PC-3 (cell line): ENCODE results near the gene TSPAN17. TPM values are rescaled to one million over a fixed set of nuclear protein-coding genes. Genes with fewer than 3 reads are reported as not detected.

ENCODE experiments used
- ATAC-seq: fragments of 200-7000 bp; cut with Tn5 transposase; 2 replicates; pipeline ENCODE4 v1.9.1; 2020; ENCODE audit warnings: mild to moderate bottlenecking, moderate library complexity
- BruUV-seq: library from RNA; stranded (reverse); fragments of 400-500 nt; replicated peaks from 2 replicates; lab custom pipeline; 2021; lab: Mats Ljungman, UMichigan
- CTCF ChIA-PET: fragments of 300-600 bp; sonication (Branson Sonifier 250); formaldehyde crosslinking; loops from one replicate; lab custom pipeline; 2022; ENCODE audit warnings: antibody characterized with exemption; lab: Charles Lee
- POLR2A ChIA-PET: fragments of 300-600 bp; sonication (Branson Sonifier 250); formaldehyde crosslinking; loops from one replicate; lab custom pipeline; 2022; ENCODE audit warnings: antibody characterized with exemption; ENCODE audit not compliant: unreplicated experiment; lab: Charles Lee
- DNase-seq: peaks from one replicate; pipeline ENCODE4 v3.0.0-alpha.2; 2015
- H2AFZ ChIP-seq: fragments of 300-600 bp; sonication (generic); 2 replicates; pipeline ENCODE4 v1.6.0; 2016; ENCODE audit warnings: antibody characterized with exemption, low read length
- H3F3A ChIP-seq: fragments of 300-600 bp; sonication (generic); one replicate; pipeline ENCODE4 v1.6.0; 2017; ENCODE audit warnings: antibody characterized with exemption, low read length, control low read depth, mild to moderate bottlenecking; ENCODE audit not compliant: unreplicated experiment
- H3K27ac ChIP-seq: fragments of 300-600 bp; sonication (generic); 2 replicates; pipeline ENCODE4 v1.5.1; 2016; ENCODE audit warnings: mild to moderate bottlenecking, low read length
- H3K27me3 ChIP-seq: fragments of 300-600 bp; sonication (generic); 2 replicates; pipeline ENCODE4 v1.6.1; 2016; ENCODE audit warnings: low read length, mixed read lengths
- H3K36me3 ChIP-seq: fragments of 300-600 bp; sonication (generic); 2 replicates; pipeline ENCODE4 v1.6.1; 2016; ENCODE audit warnings: low read depth, mixed run types, low read length, mixed read lengths
- H3K4me1 ChIP-seq: fragments of 300-600 bp; sonication (generic); 2 replicates; pipeline ENCODE4 v1.5.1; 2016; ENCODE audit warnings: low read length; ENCODE audit not compliant: insufficient read depth
- H3K4me2 ChIP-seq: fragments of 300-600 bp; sonication (generic); 2 replicates; pipeline ENCODE4 v1.6.0; 2016; ENCODE audit warnings: low read length
- H3K4me3 ChIP-seq: fragments of 300-600 bp; sonication (generic); 2 replicates; pipeline ENCODE4 v1.5.1; 2016; ENCODE audit warnings: mild to moderate bottlenecking, low read length, mixed read lengths
- H3K79me2 ChIP-seq: fragments of 300-600 bp; sonication (generic); 2 replicates; pipeline ENCODE4 v1.6.1; 2017; ENCODE audit warnings: low read length, mixed read lengths
- H3K9ac ChIP-seq: fragments of 300-600 bp; sonication (generic); 2 replicates; pipeline ENCODE4 v1.6.0; 2016; ENCODE audit warnings: mild to moderate bottlenecking, low read length
- H3K9me2 ChIP-seq: fragments of 300-600 bp; sonication (generic); replicated peaks from 2 replicates; pipeline ENCODE4 v1.6.1; 2016; ENCODE audit warnings: mixed run types, low read length, mixed read lengths
- H3K9me3 ChIP-seq: fragments of 300-600 bp; sonication (generic); 2 replicates; pipeline ENCODE4 v1.6.1; 2016; ENCODE audit warnings: low read length, mixed read lengths
- H4K20me1 ChIP-seq: fragments of 300-600 bp; sonication (generic); 2 replicates; pipeline ENCODE4 v1.6.1; 2016; ENCODE audit warnings: low read length, mixed read lengths
- EZH2 ChIP-seq: fragments of 300-600 bp; sonication (generic); IDR thresholded peaks from one replicate; pipeline ENCODE4 v1.6.1; 2017; ENCODE audit warnings: antibody characterized with exemption, mild to moderate bottlenecking, low read length; ENCODE audit not compliant: unreplicated experiment
- EZH2phosphoT487 ChIP-seq: fragments of 300-600 bp; sonication (generic); IDR thresholded peaks from 2 replicates; pipeline ENCODE4 v1.6.1; 2018; ENCODE audit warnings: mild to moderate bottlenecking, antibody characterized with exemption, low read length, borderline replicate concordance
- intact Hi-C: fragments of 100-400 bp; cut with micrococcal nuclease; formaldehyde crosslinking; loops from 2 replicates; pipeline ENCODE4 v1.9.0; 2023
- total RNA-seq: library from RNA; depleted of rRNA; stranded (reverse); fragments of >200 nt; gene quantifications from 2 replicates; pipeline ENCODE4 v1.2.3, GENCODE V29; 2014
- TF ChIP-seq, protein P1 (sequence below): fragments of 300-600 bp; sonication (generic); conservative IDR thresholded peaks from 2 replicates; pipeline ENCODE4 v1.5.1; 2017; ENCODE audit warnings: antibody characterized with exemption, low read depth, mild to moderate bottlenecking, low read length

TSPAN17 gene
- total RNA-seq, 1 experiment from 2014 or later: 47.3 TPM

DNA sequence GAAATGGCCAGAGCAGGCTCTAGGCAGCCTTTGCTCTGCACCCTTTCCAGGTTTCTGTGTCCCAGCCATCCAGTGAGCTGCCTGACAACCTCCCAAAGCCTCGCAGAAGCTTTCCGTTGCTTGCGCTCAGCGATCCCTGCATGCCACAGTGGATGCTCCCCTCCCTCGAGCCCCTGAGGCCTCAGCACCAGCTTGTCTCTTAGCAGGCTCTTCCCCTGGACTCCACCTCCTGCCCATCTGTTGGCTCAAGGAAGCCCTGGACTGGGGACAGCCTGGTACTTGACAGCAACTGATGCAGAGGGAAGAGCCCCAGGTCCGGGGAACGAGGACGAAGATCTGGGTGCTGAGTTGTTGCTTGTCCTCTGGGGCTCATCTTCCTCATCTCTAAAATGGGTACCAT lies 23.2 kb downstream of the TSPAN17 start:
- Histone ChIP-seq H4K20me1 (no peaks in the 10 kb centered on the region), H3K36me3 (no peaks in the 10 kb centered on the region), H3K4me3 (no peak overlapping the region), H3K9ac (no peak overlapping the region), H3K79me2 (no peaks in the 10 kb centered on the region), H3F3A (no peaks in the 10 kb centered on the region), H3K9me2 (no peaks in the 10 kb centered on the region), H3K27me3 (peaks cover 23% of the 10 kb centered on the region; the same call in 1 of the 2 replicates), H3K9me3 (no peaks in the 10 kb centered on the region), H2AFZ (no peak overlapping the region), H3K4me1 (no peaks in the 10 kb centered on the region), H3K4me2 (no peak overlapping the region), H3K27ac (no peak overlapping the region)
- BruUV-seq: no TSS peak
- no peak for DNase-seq
- intact Hi-C loops: no loop called here
- no peak for ATAC-seq
- POLR2A ChIA-PET: no interaction called here
- CTCF ChIA-PET: interaction anchor here (1.0 kb wide), 1 partner anchor 10 kb away, joined by 3 read pairs; no protein-coding TSS in a partner anchor
- TF ChIP-seq, protein P1, sequence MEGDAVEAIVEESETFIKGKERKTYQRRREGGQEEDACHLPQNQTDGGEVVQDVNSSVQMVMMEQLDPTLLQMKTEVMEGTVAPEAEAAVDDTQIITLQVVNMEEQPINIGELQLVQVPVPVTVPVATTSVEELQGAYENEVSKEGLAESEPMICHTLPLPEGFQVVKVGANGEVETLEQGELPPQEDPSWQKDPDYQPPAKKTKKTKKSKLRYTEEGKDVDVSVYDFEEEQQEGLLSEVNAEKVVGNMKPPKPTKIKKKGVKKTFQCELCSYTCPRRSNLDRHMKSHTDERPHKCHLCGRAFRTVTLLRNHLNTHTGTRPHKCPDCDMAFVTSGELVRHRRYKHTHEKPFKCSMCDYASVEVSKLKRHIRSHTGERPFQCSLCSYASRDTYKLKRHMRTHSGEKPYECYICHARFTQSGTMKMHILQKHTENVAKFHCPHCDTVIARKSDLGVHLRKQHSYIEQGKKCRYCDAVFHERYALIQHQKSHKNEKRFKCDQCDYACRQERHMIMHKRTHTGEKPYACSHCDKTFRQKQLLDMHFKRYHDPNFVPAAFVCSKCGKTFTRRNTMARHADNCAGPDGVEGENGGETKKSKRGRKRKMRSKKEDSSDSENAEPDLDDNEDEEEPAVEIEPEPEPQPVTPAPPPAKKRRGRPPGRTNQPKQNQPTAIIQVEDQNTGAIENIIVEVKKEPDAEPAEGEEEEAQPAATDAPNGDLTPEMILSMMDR: no peak
- TF ChIP-seq EZH2 (no peak), EZH2phosphoT487 (no peak)

DNA sequence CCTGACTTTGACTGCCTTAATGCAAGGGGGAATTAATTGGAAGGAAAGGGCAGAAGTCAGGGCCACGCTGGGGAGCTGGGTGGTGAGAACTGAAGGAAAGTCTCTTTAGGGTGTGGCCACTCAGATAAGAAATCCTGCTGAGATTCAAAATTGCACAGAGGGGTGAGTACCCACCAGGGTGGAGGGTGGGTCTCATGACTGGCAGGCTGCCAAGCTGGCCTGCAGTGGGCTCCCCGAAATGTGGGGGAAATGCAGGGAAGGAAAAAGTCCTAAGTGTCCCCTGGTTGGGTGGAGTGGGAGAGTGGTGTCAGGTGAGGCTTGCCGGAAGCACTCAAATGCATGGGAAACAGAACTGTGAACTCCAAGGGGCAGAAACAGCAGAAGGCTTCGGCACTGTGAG lies 24.1 kb downstream of the TSPAN17 start:
- POLR2A ChIA-PET: no interaction called here
- DNase-seq (no peak), ATAC-seq (no peak)
- TF ChIP-seq, protein P1: no peak
- TF ChIP-seq EZH2phosphoT487 (no peak), EZH2 (no peak)
- Histone ChIP-seq H2AFZ (no peak overlapping the region), H3F3A (no peaks in the 10 kb centered on the region), H3K4me2 (no peak overlapping the region), H3K4me1 (peaks cover 7% of the 10 kb centered on the region), H3K27me3 (peaks cover 23% of the 10 kb centered on the region; the same call in 1 of the 2 replicates), H3K36me3 (no peaks in the 10 kb centered on the region), H3K9ac (no peak overlapping the region), H3K4me3 (no peak overlapping the region), H3K9me2 (no peaks in the 10 kb centered on the region), H3K27ac (no peak overlapping the region), H3K79me2 (no peaks in the 10 kb centered on the region), H4K20me1 (no peaks in the 10 kb centered on the region), H3K9me3 (no peaks in the 10 kb centered on the region)
- intact Hi-C loops: no loop called here
- no TSS peak for BruUV-seq
- CTCF ChIA-PET: no interaction called here

DNA sequence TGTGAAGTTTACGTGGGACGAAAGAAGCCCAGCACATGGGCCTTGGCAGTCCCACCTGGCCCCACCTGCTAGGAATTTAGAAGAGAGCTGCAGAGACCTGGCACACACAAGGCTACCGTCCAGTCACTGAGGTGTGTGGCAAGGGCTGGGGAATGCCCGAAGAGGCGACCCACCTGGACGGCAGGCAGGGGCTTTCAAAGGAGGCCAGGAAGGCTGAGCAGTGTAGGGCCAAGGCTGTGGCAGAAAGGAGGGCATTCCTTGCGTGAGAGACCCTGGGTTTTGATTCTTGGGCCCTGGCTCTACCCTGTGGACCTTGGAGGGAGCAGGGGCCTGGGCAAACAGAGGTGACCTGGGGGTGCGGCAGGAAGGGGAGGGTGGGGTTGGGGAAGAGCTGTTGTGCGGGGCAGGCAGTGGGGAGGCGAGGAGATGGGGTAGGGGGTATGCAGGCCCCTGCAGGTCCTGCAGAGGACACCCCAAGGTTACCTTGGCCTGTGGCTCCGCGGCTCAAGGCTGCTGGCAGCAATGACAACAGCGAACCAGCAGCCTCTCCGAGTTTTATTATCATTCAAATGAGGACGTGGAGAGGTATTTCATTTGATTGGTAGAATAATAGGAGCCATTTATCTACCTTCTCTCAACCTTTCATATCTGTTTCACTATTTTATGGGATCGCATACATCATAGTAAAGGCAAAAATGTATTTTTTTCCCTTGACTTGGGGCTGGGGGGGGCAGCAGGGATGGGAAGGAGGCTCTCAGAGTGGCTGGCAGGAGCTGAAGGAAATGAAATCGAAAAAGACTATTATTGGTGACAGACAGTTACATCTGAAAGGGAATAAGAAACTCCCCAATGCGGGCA lies 24.8 kb downstream of the TSPAN17 start:
- POLR2A ChIA-PET: no interaction called here
- no peak overlapping the region for H2AFZ ChIP-seq
- BruUV-seq: no TSS peak
- CTCF ChIA-PET: no interaction called here
- DNase-seq (no peak), ATAC-seq (no peak)
- H3K4me1 ChIP-seq: peaks cover 10% of the 10 kb centered on the region
- H3K4me2 ChIP-seq: no peak overlapping the region
- H3K4me3 ChIP-seq: no peak overlapping the region
- H3K36me3 ChIP-seq: no peaks in the 10 kb centered on the region
- H3K79me2 ChIP-seq: no peaks in the 10 kb centered on the region
- H3K27me3 ChIP-seq: peaks cover 23% of the 10 kb centered on the region; the same call in 1 of the 2 replicates
- H3K9me2 ChIP-seq: no peaks in the 10 kb centered on the region
- no peak overlapping the region for H3K9ac ChIP-seq
- H3F3A ChIP-seq: no peaks in the 10 kb centered on the region
- H3K27ac ChIP-seq: no peak overlapping the region
- TF ChIP-seq, protein P1: no peak
- TF ChIP-seq EZH2phosphoT487 (no peak), EZH2 (no peak)
- intact Hi-C loops: no loop called here
- no peaks in the 10 kb centered on the region for H3K9me3 ChIP-seq
- H4K20me1 ChIP-seq: no peaks in the 10 kb centered on the region
